GM19023 (cell line): ENCODE data around the gene OR10H1.
"Not testable (repeated sequence)": the region's sequence is repeated elsewhere in the genome, so short reads cannot be mapped to it uniquely, and the experiment has no call there.

Experiments
- ATAC-seq: cut with Tn5 transposase; IDR thresholded peaks from one replicate; pipeline ENCODE4 v1.9.1; 2021; ENCODE audit warnings: mild to moderate bottlenecking, moderate library complexity; ENCODE audit not compliant: unreplicated experiment

The OR10H1 gene

DNA sequence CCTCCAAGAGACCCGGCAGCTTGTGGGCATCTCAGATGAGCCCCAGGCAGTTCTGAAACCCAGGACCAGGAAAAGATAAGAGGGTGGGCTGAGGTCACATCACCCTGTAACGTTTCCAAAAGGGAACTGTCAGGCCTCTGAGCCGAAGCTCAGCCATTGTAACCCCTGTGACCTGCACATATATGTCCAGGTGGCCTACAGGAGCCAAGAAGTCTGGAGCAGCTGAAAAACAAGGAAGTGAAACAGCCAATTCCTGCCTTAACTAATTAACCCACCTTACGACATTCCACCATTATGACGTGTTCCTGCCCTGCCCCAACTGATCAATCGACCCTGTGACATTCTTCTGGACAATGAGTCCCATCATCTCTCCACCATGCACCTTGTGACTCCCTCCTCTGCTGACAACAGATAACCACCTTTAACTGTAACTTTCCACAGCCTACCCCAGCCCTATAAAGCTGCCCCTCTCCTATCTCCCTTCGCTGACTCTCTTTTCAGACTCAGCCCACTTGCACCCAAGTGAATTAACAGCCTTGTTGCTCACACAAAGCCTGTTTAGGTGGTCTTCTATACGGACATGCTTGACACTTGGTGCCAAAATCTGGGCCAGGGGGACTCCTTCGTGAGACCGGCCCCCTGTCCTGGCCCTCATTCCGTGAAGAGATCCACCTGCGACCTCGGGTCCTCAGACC is 13.3 kb upstream of the OR10H1 start:
- not testable (repeated sequence) for ATAC-seq

DNA sequence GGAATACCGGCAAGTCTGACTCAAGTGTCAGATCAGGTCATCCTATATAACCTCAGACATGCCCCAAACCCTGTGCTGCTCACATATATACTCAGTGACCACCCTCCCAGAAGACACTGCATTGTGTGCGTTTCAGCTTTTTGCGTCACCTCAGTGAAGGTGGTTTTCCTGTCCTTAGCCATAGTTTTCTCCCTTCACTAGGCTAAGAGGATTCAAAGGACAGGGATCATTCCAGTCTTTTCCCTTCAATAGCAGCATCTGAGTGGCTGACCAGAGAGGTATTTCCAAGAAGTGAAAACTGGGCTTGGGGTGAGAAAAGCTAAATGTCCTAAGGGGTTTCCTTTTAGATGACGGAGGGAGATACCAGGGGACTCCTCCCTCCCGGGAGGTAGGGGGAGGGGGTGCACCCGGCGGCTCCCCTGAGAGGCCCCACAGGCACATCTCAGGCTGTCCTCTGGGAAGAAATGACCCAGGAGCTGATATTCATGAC is 12.7 kb upstream of the OR10H1 start:
- ATAC-seq: no peak

DNA sequence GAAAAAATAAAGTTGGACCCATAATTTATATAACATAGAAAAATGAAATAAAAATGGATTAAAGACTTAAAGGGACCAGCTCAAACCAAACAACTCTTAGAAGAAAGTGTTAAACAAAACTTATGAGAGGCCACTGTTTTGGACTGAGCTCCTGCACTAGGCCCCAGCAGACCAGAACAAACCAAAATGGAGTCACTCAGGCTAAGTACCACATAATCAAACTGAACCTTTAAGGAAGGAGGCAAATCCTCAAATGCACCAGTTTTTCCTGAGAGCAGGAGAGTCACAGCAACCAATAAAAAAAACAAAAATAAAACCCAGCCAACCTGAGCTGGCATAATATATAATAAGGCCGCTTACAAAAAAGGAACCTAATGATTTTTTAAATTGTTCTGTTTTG is 10.3 kb upstream of the OR10H1 start:
- no peak for ATAC-seq

DNA sequence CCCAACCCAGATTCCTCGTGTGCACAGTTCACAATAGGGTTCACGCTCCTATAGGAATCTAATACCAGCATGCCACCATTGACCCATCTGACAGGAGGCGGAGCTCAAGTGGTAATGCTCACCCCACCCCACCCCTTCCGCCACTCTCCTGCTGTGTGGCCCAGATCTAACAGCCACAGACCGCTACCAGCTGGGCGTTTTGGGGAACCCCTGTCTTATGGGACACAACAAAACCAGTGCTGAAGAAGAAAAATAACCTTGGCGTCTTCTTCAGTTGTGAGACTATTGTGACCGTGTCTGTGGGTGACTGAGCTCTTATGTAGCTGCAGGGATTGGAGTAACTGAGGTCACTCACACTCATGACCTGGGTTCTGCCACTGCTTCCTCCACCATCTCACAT is 5.2 kb upstream of the OR10H1 start:
- ATAC-seq: no peak

DNA sequence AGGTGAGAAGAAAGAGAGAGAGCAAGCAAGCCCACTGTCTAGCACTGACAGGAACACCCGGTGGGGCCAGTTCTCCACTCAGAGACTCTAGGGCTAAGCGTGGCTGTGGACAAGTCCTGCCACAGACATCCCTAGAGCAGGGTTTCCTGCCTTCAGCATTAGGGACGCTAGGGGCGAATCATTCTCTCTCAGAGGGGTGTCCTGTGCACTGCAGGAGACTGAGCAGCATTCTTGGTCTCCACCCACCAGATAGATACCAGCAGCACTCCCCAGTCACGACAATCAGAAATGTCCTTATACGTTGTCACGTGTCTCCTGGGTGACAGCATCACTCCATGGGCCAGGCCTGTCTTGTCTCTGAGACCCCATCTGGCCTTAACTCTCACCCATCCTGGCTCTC is 1.5 kb downstream of the OR10H1 start:
- ATAC-seq: no peak

DNA sequence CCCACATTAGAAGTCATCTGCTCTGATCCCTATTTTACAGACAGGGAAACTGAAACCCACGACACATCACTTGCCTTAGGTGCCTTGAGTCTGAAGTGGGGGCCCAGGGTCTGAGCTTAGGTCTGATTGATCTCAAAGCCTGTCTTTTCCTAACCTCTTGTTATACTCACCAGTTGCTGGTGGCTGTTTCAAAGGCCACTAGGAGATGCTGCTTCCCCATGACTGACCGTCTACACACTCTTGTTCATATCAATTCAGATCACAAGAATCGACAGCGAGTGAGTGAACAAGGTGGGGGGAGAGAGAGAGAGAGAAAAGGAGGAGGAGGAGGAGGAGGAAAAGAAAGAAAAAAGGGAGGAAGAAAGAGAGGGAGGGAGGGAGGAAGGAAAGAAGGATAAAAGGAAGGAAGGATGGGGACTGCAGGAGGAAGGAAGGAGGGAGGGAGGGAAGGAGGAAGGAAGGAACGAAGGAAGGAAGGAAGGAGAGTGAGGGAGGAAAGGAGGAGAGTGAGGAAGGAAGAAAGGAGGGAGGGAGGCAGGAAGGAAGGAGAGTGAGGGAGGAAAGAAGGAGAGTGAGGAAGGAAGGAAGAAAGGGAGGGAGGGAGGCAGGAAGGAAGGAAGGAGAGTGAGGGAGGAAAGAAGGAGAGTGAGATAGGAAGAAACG is 3.3 kb downstream of the OR10H1 start:
- ATAC-seq: no peak

DNA sequence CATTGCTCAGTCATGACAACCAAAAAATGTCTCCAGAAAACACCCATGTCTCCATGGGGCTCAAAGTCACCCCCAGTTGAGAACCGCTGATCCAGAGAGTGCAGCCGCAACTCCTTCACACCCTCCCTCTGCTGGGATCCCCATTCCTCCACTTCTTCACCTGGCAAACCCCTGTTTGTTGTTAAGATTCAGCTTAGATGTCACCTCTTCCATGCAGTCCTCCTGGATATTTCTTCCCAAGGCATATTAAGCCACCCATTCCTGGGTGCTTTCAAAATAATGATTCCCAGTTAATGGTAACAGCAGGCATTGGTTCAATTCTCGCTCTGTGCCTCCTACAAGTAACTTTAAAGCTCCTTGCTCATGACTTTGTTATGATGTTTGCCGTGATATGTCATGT is 4.0 kb downstream of the OR10H1 start:
- ATAC-seq: no peak

DNA sequence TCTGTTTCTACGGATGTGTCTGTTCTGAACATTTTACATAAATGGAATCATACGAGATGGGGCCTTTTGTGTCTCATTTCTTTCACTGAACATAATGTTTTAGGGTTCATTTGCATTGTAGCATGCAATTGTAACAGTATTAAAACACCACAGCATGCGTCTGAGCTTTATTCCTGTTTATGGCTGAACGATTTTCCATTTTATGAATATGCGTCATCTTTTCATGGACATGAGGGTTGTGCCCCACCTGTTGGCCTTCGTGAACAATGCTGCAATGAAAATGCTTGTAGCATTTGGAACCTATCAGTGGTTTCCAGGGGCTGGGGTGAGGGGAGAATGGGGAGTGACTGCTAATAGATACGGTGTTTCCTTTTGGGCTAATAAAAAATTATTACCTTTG is 5.1 kb downstream of the OR10H1 start:
- no peak for ATAC-seq

DNA sequence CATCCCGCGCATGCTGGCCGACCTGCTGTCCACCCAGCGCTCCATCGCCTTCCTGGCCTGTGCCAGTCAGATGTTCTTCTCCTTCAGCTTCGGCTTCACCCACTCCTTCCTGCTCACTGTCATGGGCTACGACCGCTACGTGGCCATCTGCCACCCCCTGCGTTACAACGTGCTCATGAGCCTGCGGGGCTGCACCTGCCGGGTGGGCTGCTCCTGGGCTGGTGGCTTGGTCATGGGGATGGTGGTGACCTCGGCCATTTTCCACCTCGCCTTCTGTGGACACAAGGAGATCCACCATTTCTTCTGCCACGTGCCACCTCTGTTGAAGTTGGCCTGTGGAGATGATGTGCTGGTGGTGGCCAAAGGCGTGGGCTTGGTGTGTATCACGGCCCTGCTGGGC is 21.2 kb downstream of the OR10H1 start:
- ATAC-seq: not testable (repeated sequence)

DNA sequence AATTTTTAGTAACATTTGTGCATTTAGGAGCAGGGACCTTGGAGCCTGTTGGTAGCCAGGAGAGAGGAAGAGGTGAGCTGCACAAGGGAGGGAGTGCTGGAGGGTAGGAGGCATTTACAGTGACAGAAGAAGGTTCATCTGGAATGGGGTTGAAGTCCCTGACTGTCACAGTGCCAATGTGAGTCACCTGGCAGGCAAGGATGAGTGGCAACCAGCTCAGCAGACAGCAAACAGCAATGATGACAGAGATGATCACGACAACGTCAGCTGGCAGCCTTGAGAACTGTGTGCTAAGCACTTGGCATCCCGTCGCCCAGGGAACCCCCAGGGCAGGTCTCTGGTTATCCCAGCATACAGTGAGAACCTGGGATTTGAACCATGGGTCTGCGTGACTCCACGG is 25.4 kb downstream of the OR10H1 start:
- no peak for ATAC-seq

DNA sequence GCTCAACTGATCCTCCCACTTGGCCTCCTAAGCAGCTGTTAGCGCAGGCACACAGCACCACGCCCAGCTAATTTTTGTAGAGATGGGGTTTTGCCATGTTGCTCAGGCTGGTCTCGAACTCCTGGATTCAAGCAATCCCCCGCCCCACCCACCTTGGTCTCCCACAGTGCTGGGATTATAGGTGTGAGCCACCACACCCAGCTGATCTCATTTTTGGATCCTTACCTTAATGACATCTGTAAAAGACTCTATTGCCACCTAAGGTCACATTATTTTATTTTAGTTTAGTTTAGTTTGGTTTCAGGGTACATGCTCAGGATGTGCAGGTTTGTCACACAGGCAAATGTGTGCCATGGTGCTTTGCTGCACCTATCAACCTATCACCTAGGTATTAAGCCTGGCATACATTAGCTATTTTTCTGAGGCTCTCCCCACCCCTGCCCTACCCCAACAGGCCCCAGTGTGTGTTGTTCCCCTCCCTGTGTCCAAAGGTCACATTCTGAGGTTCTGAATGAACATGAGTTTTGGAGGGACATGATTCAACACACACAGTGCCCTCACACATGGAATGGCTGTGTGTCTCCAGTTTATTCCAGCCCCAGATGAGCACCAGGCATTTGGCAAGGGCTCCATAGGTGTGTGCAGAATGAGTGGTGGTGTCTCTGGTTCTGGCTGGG is 26.7 kb downstream of the OR10H1 start:
- no peak for ATAC-seq

DNA sequence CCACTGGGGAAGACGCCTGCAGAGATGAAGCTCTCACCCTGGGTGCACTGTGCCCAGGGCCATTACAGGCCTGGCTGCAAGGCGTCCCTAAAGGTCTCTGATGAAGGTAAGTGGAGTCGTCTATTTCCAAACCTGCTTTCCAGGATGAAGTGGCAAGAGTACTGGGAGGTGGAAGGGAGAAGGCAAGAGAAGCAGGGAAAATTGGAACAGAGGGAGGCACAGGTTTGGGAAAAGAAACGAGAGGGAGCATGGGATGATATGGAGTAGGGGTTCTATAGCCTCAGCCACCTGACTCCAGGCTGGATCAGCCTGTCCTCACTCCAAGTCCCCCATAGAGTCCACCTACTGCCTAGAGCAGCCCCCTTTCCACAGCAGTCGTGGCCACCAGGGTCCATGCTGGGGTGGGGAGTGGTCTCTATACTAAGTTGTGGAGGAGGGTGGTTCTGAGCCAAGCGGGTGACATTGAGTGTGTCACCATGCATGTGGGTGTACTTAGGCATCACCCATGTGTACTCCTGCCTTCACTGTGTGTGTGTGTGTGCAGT is 27.8 kb downstream of the OR10H1 start, which contains the start of gene OR10H5:
Gene OR10H5, plus strand, starts transcription at position 51 of the 545 bp plus-strand sequence. CDS start 6,388 bp downstream, outside the sequence.
- no peak for ATAC-seq

DNA sequence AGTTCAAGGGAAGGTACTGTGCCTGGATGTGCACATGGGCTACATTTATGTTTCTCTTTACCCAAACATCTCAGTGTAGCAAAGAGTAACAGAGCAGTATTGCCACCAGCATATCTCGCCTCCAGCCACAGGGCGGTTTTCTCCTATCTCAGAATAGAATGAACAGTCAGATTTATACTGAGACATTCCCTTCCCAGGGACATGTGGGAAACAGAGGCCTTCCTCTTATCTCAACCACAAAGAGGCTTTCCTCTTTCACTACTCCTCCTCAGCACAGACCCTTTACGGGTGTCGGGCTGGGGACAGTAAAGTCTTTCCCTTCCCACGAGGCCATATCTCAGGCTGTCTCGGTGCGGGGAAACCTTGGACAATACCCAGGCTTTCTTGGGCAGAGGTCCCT is 32.6 kb downstream of the OR10H1 start:
- ATAC-seq: not testable (repeated sequence)

DNA sequence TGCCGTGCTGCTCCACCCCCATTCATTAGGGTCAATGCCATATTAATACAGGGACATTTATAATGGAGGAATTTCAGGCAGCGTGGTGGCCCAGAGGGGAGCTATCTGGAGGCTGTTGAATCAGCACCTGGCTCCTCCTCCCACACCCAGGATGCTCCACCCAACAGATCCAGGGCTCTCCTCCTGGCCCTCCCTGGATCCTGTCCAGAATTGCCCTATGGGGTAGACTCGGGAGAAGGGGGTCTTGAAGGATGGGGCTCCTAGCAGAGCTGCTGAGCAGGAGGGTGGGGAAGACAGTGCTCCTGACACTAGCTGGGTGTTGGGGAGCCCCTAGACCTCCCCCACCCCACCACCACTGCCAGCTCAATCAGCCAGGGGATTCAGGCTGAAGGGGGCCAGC is 33.3 kb downstream of the OR10H1 start:
- no peak for ATAC-seq

DNA sequence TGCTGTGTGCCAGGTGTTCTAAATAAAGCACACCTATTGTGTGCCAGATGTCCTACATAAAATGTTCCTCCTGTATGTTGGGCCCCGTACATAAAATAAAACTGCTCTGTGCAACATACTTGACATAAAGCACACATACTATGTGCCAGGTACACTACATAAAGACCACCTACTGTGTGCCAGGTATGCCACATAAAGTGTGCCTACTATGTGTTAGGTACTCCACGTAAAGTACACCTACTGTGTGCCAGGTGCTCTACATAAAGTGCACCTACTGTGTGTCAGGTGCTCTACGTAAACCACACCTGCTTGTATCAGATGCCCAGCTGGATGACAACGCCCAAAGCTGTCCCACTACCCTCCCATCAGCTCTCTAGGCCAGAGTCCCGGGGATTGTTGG is 33.8 kb downstream of the OR10H1 start:
- ATAC-seq: no peak

DNA sequence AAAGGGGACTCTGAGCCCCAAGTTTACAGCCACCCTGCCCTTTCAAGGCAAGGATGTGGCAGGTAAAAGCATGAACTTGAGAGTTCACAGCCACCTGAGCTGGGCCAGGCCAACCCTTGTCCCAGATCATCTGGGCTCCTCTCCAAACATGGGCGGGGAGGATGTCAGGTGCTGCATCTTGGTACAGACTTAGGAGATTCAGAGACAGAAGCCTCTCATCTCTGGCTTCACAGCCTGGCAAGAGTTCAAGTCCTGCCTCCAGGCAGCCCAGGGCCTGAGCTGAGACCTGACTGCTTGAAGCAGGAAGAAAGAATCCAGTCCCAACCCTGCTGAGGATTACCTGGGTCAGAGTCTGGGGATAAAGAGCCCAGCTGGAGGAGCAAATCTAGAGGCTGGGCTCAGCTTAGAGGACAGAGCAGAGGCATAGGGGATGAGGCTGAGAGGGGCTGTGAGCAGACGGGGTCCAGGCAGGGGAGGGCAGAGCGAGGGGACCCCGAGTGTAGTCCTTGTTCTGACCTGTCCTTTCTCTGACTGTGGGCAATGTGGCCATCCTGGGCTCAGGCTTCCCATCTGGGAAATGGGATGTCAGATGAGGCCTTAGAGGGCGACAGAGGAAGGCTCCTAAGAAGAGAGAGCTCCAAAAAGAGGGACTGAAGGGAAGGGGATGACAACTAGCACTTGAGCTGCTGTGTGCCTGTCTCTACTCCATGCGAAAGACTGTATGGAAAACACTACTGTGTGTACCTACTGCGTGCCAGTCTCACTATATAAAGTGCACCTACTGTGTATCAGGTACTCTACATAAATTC is 34.6 kb downstream of the OR10H1 start:
- no peak for ATAC-seq

DNA sequence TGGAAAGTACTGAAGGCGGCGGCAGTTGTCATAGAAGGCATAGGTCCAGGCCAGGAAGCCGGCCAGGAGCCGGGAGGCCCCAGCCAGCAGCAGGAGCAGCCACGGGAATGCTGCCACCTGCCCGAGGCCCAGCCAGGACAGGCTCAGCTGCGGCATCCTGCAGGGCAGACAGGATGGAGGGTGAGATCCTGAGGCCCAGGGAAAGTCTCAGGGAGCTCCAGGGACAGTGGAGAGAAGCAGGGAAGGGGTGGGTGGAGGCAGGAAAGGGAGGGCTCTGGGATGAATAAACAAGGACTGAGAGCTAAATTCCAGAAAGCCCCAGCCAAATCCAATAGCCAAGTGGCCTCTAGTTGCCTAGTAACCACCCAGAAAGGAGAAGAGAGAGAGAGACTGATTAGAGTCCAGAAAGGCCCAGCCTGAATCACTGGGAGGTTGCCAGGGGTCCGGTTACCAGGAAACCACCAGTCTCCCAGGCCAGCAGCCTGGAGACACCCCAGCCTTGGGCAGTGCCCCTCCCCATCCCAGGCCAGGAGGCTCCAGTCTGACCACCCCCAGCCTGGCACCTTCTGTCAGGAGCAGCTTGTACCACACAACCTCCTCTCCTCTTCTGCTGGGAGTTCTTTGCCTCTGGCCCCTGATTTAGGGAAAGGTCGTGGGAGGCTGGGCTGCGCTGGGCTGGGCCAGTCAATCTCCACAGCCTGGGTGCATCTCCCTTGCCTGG is 35.5 kb downstream of the OR10H1 start:
- no peak for ATAC-seq

DNA sequence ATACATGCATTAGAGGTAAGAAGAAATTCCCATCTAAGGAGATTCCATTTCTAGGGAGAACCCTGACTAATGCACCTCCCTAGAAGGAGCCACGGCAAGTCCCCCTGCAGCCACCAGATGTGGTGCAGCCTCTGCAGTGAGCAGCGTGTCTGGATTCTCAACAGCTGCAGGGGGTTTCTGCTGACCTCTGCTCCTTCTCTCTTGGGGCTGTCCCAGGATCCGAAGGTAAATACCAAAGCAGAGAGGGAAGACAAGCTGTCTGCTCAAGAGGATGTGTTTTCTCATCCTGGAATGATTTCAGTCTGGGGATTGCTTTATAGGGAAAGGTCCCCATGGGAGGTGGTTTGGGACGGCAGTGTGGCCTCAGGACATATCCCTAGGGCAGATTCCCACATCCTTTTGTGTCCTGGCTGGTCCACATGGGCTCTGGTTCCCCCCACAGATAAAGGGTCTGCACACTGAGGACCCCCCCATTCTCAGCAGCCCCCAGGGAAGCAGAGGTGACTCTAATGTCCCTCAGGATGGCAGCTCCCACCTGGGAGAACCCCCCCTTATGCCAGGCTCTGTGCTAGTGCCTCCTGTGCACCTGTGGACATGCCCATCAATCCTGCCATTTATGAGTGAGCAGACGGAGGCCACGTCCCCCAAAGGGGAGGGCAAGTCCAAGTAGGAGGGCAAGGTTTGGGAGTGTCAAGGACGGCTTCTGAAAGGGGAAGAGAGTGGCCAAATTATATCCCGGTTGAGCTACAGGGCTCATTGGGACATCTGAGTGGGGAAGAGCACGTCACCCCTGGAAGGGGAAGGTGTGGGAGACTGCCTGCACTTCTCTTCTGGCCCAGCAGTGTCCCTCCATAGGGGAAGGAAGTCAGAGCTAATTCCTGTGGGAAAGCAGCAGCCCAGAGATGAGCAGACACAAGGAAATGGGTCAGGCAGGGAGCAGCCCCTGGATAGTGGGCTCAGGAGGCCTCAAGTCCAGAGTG is 38.2 kb downstream of the OR10H1 start:
- ATAC-seq: no peak

DNA sequence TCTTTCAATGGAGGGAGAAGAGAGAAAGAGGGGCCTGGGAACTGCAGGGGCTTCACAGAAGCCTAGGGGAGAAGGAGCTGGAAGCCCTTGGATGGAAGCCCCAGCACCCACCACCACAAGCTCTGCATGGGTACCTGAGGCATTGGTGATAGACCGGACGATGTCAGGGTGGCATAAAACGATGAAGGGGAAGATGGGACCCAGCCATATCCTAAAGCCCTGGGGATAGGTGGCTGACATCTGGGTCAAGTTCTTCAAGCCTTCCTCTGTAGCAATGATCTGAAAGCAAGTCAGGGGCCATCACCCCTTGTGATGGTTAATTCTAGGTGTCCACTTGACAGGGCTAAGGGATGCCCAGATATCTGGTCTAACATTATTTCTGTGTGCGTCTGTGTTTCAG is 39.2 kb downstream of the OR10H1 start:
- ATAC-seq: no peak
